HG02885 (cell line): ENCODE data around the gene ABCA10.

Experiments
- ATAC-seq: cut with Tn5 transposase; IDR thresholded peaks from one replicate; pipeline ENCODE4 v1.9.1; 2021; ENCODE audit warnings: mild to moderate bottlenecking; ENCODE audit not compliant: unreplicated experiment, poor library complexity

Gene ABCA10

GRCh38 chr17:69117855-69118784 is 110.5 kb downstream of the ABCA10 start:
- ATAC-seq = peak; percentile 38

- no peak for ATAC-seq
Observed at GRCh38 chr17:69111794-69112193, 116.8 kb downstream of the ABCA10 start.

- no peak for ATAC-seq
Observed at GRCh38 chr17:69105907-69106730, 122.5 kb downstream of the ABCA10 start.

GRCh38 chr17:69103557-69104233 is 124.9 kb downstream of the ABCA10 start:
- no peak for ATAC-seq

GRCh38 chr17:69098625-69099024 is 130.0 kb downstream of the ABCA10 start:
- ATAC-seq = no peak
